Astrocyte of the spinal cord (primary cell): ENCODE data around the gene CYB561A3.

Source experiments
- DNase-seq: peaks from one replicate; pipeline ENCODE4 v3.0.0; 2011; ENCODE audit warnings: low read depth, low spot score
- H3K4me3 ChIP-seq: 2 replicates; pipeline ENCODE4 v1.5.1; 2011; ENCODE audit warnings: low read depth, mild to moderate bottlenecking, low read length, moderate library complexity
- in situ Hi-C: cut with HindIII; loops from 2 replicates; pipeline ENCODE4 v1.10.0; 2017; ENCODE audit warnings: low sequenced_read_pairs
- TF ChIP-seq, protein P1 (sequence below): IDR thresholded peaks from 2 replicates; pipeline ENCODE4 v1.5.1; 2012; ENCODE audit warnings: low read depth, mild to moderate bottlenecking, low read length, inconsistent platforms

CYB561A3 gene

DNA sequence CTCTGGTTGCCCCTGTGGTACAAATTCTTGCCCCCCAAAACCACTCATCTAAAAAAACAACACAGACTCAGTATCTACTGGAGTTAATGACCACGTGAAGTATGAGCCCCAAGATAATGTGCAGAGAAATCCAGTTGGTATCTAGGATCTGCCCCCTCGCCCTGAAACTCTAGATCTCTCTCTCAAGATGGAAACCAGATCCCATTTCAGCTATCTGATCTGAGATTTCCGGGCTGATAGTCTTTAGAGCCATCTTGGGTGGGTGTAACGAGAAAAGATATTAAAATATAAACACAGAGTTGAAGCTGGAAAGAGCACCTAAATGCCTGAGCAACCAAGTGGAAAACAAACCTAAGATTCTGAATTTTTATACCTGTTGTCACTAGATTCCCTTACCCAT, 52.5 kb downstream of the CYB561A3 start:
- TF ChIP-seq, protein P1, sequence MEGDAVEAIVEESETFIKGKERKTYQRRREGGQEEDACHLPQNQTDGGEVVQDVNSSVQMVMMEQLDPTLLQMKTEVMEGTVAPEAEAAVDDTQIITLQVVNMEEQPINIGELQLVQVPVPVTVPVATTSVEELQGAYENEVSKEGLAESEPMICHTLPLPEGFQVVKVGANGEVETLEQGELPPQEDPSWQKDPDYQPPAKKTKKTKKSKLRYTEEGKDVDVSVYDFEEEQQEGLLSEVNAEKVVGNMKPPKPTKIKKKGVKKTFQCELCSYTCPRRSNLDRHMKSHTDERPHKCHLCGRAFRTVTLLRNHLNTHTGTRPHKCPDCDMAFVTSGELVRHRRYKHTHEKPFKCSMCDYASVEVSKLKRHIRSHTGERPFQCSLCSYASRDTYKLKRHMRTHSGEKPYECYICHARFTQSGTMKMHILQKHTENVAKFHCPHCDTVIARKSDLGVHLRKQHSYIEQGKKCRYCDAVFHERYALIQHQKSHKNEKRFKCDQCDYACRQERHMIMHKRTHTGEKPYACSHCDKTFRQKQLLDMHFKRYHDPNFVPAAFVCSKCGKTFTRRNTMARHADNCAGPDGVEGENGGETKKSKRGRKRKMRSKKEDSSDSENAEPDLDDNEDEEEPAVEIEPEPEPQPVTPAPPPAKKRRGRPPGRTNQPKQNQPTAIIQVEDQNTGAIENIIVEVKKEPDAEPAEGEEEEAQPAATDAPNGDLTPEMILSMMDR: no peak
- in situ Hi-C loops: no loop called here
- no peak overlapping the region for H3K4me3 ChIP-seq
- DNase-seq: no peak

DNA sequence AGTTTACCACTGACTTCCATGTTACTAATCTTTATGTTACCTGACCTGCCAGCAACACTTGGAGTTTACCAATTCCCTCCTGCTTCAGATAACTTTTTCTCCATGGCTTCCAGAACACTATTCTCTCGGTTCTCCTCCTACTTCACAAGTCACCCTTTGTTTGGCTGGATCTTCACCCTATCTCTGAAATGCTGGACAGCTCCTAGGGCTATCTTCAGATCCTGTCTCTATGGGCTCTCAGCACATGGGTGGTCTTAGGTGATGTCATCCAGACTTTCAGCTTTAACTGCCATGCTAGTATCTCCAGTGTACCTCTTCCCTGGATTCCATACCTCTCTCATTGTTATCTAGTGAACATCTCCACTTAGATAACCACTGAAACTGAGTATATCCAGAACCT, 54.3 kb downstream of the CYB561A3 start:
- TF ChIP-seq, protein P1: no peak
- no peak overlapping the region for H3K4me3 ChIP-seq
- no peak for DNase-seq
- in situ Hi-C loops: no loop called here

DNA sequence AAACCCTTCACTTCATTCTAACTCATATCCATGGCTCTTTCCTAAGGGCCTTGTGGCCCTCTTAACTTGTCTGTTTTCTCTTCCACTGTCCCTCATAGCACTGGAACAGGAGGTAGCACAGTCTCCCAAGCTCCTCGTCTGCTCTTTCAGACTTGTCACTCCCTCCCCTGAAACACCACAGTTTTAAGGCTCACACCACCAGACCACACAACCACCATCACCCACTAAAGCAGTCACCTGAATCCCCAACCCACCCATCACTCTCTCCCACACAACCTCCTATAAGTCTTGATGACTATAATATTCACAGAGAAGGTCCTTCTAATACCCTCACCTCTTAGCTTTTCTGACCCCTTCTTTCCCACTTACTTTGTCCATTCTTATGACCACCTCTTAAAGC, 55.5 kb downstream of the CYB561A3 start:
- DNase-seq: no peak
- in situ Hi-C loops: no loop called here
- H3K4me3 ChIP-seq: no peak overlapping the region
- TF ChIP-seq, protein P1: no peak

DNA sequence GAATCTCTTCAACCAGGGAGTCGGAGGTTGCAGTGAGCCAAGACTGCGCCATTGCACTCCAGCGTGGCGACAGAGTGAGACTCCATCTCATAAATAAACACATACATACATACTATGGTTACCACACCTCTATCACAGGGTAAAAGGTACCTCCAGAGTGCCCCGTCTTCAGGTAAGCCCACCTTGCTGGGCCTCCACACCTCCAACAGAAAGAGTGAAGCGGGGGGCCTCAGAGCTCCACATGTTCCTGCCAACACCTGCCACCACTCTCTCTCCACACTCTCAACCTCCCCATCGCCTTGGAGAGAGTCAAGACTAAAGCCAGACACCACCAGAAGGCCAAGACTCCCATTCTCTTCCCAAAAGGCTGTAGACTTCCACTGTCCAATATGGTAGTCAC, 56.3 kb downstream of the CYB561A3 start:
- TF ChIP-seq, protein P1: no peak
- no peak overlapping the region for H3K4me3 ChIP-seq
- in situ Hi-C loops: no loop called here
- DNase-seq: no peak

DNA sequence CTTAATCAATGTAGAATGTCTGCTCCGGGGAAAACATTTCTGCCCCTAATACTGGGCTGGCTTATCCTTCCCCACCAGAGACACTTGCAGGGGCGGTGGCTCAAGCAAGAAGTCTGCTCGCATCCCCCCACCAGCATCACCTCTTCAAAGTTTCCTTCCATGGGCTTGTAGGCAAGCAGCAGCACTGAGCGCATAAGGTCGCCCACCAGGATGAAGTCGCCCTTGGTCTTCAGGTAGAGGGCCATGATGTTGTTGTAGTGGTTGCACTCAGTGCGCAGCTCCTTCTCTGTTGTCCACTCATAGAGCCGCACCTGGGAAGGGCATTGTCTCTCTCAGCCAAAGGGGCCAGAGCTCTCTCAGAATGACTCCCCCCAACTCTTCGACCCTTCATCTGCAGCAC, 58.0 kb downstream of the CYB561A3 start:
- in situ Hi-C loops: no loop called here
- DNase-seq: no peak
- TF ChIP-seq, protein P1: no peak

DNA sequence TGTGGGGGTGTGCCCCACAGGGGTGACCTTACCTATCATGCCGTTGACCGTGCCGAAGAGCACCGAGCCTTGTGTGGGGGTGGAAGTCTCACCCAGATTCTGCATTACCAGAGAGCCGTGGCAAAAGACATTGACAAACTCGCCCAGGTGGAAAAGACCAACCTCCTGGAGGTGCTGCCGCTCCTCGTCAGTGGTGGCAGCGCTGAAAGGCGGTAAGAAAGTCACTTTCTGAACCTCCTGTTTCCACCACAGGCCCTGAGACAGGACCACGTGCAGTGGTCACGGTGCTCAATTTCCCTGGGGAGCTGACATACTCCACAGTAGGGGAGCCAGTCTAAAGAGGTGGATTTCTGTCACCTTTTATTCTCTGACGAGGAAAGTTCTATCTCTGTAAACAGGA, 59.1 kb downstream of the CYB561A3 start:
- no peak overlapping the region for H3K4me3 ChIP-seq
- TF ChIP-seq, protein P1: no peak
- in situ Hi-C loops: no loop called here
- DNase-seq: no peak

More for the DNA sequence above, 58.0 kb downstream of the CYB561A3 start:
- no peak overlapping the region for H3K4me3 ChIP-seq
